Islet of Langerhans (tissue), 1 donor: ENCODE results near the gene TSPAN18.

Source experiments
- FAIRE-seq: peaks from one replicate; lab custom pipeline; 2011; peaks lifted over from hg19 to GRCh38; lab: Jason Lieb, UNC

The TSPAN18 gene

GRCh38 chr11:44737245-44738085 is 10.7 kb downstream of the TSPAN18 start:
- FAIRE-seq, result no peak

DNA sequence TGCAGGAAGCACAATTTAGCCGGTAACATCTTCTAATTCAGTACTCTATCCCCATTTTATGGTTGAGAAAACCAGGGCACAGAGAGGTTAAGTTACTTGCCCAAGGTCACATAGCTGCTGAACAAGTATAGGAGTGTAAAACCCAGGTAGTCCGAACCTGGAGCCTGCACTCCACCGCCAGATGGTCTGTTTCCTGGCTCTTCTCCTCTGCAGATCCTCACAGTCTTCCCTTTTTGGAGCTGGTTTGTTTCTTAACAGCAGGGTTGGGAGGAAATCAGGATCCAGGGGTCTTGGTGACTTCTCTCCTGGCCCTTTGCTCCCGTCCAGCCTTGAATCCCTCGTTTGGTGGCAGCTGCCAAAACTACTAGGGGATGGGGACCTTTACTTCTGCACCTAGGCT is 12.0 kb downstream of the TSPAN18 start:
- no peak for FAIRE-seq

DNA sequence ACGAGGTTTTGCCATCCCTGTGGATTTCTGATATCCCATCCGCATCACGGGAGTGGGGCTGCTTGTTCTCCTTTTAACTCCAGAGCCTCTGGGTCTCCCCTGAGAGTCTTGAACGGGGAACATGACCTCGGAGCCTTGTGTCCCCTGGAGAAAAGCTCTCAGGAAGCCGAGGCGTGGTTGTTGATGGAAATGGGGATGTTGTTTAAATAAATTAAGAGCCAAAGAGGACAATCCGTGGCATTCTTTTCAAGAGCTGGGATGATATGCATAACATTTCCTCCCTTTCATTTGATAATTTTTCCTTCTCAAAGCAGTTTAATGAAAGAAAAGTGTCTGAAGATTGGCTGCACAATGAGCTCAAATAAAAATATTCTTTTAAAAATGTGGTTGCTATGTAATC is 14.2 kb downstream of the TSPAN18 start:
- FAIRE-seq, result no peak

- no peak for FAIRE-seq
These were observed 15.2 kb downstream of the TSPAN18 start for GRCh38 chr11:44741976-44742375.

DNA sequence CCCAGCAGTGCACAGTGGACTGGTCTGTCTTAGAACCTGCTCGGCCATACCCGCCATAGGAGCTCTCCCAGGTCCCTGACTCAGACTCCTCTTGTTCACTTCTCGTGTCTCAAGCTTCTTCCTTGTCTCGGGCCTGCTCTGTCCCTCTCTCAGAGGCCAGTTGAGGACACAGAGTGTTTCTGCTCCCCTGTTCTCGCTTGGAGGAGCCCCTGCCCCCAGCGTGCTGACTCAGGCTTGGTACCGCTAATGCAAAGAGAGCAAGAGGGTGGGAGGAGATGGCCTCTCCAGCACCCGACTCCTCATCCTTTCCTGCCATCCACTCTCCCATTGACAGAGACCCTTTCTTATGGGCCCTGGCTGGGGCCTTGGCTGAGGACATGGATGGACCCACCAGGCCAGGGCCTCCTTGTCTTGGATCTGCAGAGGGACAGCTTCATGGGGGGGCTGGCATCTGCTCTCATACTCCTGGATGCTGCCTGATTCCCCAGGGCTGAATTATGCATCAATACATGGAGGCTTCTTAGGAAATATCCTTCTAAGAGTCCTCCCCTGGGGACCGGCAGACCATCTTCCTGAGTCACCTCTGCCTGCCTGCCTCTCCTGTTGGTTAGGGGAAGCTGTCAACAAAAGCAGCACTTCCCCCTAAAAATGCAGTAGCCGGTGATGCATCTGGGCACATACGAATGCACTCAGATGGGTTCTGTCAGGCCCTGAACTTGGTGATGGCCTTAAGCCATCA is 15.9 kb downstream of the TSPAN18 start:
- FAIRE-seq, result no peak

DNA sequence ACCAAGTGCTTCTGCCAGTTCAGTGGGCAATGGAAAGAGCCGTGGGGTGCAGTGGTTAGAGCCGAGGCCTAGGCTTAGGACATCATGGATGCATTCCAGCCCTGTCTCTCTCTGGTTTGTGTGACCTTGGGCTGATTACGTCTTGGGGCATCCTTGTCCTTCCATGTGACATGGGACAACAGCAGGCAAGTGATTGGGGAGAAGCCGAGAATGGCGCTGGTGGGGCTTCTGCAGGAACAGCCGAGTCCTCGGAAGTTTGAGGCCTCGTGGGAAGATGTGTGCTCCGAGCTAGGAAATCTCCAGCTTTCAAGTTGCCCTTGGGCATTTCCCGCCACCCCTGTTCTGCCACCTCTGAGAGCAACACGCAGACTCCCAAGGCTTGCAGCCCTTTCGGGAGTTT is 16.6 kb downstream of the TSPAN18 start:
- no peak for FAIRE-seq

- FAIRE-seq, result no peak
These were observed 17.3 kb downstream of the TSPAN18 start for GRCh38 chr11:44743959-44744557.

GRCh38 chr11:44746894-44747293 is 20.1 kb downstream of the TSPAN18 start:
- FAIRE-seq, result no peak

- no peak for FAIRE-seq
These were observed 20.6 kb downstream of the TSPAN18 start for GRCh38 chr11:44747316-44747715.

- FAIRE-seq, result no peak
These were observed 21.1 kb downstream of the TSPAN18 start for GRCh38 chr11:44747836-44748235.

DNA sequence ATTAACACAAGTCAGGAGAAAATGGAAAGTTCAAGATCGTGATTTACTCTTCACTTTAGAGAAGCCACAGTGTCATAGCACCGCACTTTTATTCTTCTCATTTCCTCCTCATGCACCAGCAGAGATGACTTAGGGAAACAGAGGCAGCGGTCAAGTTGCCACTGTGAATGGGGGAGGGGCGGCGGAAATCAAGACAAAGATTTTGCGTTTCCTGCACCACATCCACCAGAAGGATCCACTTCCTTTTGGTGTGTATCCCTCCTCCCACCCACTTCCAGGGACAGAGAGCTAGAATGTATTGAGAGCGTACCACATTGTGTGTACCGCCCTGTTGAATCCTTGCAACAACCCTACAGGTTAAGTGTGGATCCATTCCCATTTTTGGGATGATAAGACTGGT is 21.8 kb downstream of the TSPAN18 start:
- no peak for FAIRE-seq

DNA sequence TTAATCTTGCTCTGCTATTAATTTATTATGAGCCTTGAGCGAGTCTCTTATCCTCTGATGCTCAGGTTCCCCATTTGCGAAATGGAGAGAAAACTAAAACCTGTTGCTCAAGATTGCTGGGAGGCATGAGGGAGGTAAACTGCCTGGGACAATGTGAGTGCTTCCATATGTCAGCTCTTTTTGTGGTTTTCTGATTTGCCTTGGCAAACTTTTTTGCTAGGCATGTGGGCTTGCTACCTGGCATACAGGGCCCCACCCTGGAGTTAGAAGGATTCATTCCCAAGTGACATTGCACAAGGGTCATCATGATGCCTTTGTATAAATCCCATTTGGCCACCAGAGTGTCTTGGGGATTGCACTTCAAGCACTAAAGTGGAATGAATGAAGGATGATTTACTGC is 22.4 kb downstream of the TSPAN18 start:
- FAIRE-seq, result no peak

DNA sequence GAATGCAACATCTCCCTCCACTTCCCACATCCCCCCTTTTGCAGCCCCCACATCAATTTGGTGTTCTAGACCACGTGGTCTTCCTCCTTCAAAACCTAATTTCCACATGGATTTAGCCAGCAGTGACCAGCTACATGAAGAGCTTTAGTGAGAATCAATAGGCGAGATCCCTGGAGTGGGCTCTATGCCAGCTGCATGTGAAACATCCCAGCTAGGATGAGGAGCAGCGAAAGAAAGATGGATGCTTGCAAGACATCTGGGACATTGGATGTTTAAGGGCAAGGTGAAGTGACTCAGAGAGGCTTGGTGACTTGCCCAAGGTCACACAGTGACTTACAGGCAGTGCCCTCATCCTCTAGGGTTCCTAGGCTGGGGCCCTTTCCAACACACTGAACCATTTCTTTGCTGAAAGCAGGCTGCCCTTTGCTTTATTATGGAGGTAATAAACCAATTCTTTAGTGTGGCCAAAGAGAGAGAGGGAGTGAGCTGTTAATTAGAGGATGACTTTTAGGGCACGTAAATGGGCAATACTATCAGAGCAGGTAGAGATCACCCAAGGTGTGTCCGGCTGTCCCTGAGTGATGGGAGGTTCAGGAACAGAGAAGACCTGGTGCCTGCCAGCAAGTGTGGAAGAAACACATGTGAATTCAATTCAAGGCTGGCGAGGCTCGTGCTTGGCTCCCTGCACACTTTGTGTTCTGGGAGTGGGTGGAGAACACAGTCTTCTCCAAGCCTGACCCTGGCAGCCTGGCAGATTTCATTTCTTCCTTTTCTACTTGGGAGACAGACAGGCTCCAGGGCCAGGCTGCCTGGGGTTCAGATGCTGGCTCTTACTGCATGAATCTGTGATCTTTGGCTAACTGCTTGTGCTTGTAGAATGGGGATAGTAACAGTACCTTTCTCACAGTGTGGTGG is 24.0 kb downstream of the TSPAN18 start:
- no peak for FAIRE-seq

DNA sequence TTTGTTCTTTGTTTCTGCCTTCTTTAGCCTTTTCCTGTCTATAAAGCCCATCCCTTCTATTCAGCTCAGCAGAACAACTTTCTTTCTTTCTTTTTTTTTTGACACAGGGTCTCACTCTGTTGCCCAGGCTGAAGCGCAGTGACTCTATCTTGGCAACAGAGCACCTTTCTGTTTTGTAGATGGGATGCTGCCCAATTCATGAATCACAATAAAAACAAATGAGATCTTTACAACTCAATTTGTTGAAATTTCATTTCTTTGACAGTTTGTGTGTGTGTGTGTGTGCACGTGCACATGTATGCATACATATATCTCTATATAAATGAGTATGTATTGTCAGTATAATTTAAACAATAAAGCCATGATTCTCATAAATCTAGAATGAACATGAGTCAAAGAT is 25.5 kb downstream of the TSPAN18 start:
- FAIRE-seq, result no peak

DNA sequence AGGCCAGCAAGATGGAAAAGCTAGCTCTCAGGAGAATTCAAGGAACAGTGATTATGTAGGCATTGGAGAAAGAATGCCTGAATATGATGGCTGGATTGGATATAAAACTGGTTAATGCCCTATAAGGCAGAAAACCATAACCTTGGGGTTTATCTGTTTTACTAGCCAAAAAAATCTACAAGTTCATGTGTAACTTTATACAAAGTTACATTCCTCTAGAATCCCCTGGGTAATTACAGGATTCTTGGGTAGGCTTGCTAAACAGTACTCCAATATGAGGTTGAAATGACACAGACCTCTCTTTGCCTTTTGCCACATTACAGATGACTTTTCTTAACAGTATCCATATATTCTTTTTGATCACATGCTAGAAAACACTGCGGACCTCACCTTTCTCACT is 26.0 kb downstream of the TSPAN18 start:
- FAIRE-seq, result no peak

DNA sequence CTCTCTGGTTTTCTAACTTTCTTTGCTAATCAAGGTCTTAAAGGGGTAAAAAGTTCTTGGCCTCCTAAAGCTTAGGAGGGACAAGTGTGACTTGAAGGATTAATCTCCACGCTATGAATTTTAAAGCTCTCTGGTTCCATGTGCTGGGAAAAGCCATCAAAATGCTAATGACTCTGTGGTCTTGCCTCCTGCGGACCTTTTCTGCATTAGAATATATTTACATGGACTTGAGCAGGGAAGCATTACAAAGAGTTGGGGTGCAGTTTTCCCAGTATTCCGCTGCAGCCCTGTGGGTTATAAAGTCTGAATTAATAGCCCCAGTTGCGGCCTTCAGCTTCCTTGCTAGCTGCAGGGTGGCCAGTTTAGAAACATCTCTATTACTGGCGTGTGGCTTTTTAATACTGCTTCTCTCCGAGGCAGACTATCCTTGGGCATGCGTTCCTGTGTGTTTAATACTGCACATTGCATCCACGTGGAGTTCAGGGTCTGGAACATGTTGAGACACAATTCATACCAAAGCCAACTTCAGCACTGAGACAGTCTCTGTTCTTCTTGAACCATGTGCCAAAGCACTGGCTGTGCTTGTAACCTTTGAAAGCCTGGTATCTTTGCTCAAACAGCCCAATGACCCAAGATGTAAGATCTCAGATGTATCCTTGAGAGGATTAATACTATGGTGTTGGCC is 27.3 kb downstream of the TSPAN18 start:
- FAIRE-seq, result no peak

DNA sequence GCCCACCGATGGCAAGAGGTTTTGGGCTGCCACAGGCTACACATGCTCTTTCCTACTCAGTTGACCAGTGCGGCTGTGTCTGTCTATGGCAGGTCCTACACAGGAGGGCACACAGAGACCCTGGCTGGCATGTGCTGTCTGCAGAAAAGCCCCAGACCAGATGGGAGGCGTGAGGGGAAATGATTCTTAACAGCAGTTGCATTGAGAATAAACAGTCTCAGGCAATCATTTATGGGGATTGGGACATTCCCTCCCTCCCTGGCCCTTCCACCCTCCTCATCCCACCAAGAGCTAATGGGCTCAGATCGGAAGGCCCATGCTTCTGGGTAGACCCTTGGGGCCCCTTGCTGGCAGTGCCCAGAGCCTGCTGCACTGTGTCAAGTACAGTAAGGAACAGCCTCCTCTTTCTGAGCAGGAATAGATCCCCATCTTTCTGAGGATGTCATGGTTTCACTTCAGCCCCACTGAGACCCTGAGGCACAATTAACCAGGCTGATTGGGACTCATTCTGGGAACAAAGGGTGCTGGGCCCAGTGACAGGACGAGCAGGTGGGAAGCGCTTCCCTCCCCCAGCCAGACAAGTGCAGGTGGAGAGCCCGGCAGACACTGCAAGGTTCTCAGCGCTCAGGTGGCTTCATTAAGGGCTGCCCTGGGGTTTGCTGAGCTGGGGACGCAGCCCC is 28.3 kb downstream of the TSPAN18 start:
- no peak for FAIRE-seq

- no peak for FAIRE-seq
These were observed 29.1 kb downstream of the TSPAN18 start for GRCh38 chr11:44755556-44756523.

DNA sequence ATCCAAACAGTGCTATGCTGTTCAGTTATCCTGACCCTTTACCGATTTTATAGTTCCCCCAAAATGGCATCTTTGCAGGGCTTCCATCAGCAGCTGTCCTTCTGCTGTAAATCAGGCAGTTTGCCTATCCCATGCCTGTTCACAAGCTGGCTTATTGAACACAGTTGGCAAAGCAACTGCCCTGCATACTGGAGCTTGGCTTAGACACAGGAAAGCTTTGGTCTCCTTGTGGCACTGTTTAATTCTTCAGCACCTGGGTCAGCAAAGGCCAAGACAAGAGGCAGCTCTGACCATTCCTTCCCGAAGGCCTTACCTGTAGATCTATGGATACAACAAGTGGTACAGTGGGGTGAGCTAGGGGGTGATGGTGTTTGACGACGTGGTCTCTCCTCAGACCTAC is 32.2 kb downstream of the TSPAN18 start:
- FAIRE-seq, result no peak
